ENCODE data around the gene SLX4.
"Not testable (repeated sequence)": the region's sequence is repeated elsewhere in the genome, so short reads cannot be mapped to it uniquely, and the experiment has no call there.

SLX4 gene

DNA sequence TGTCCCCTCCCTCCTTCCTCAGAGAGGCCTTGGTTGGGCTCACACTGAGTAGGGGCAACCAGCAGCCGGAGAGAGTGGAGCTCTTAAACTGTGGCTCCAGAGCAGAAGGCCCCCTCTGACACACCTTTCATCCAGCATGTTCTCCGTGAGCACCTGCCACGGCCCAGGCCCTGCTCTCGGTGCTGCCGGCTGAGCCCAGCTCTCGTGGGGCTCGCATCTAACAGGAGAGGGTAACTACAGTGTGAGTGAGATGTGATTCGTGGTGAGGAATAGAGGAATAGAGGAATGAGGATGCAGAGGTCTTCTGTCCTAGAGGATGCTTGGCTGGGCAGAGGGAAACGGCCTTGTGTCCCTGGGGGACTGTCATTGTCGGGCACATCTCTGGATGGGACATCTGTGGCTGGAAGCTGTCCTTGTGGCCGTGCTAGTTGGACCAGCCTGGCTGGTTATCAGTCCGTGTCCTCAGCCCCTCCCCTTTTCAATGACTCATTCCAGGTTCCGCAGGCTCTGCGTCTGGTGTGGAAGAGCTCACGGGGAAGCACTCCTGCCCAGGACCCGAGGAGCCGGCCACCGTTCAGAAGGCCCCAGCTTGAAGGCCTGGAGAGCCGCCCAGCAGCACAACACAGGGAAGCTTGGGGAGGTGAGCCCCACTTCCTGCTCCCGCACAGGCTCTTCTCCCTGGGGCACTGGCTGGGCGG is 31.1 kb upstream of the SLX4 start:
- no peak for DNase-seq (ENCODE audit: low read depth)

DNA sequence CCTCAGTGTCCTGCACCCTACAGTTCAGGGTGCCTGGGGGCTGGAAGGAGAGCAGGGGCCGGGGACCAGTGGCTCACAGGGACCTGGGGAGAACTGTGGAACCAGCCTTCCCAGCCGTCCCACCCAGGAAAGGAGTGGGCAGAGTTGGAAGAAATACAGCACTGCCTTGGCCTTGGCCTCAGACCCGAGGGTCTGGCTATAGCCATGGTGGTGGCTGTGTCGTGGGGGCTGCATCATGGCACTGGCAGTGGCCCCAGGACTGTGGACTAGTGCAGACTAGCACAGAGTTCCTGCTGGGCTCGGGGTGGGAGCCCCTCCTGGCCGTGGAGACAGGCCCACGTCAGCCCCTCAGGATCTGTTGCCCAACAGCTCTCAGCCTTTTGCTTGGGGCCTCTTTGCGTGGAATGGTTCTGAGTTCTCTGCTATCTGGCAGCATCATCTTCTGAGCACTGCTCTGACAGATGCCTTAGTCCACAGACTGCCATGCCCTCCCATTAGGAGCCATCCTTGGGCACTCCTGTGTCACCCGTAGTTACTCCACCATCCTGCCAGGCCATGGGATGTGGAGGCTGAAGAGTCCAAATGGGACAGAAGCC is 30.5 kb upstream of the SLX4 start:
- no peak for DNase-seq (ENCODE audit: low read depth)

DNA sequence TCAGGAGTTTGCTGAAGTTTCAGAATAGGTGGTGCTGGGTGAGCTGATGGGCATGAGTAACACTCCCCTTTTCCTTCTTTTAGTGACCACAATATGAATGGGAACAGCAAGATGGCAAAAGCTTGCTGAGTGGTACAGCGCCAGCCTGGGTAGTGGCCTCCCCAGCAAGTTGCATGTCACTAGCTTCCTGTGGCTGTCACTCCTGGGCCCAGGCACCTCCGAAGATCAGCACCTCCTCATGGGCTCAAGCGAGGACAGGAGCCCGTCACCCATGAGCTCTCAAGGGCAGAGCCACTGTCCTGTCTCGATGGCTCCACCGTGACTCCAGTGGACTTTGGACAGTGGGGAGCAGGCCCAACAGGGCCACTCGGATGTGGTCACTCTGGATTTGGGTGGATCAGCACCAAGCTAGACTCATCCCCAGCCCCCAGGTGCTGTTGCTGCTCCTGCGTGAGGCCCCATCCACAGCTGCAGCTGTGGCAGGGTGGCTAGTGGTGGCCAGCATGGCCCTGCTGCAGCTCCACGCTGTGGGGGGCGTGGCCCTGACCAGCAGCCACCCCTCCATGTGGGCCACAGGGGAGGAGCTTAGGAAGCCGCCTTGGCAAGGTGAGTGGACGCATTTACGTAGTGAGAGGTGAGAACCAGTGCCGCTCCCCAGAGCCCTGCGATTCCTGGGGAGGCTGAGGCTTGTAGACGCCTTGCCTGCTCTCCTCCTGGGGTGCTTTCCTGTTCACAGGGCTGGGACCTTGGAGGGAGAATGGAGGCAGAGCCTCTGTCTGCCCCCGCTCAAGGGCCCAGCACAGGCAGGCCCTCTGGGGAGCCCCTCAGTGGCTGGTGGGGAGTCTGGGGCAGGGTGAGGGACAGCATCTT is 29.5 kb upstream of the SLX4 start:
- DNase-seq (ENCODE audit: low read depth): no peak

DNA sequence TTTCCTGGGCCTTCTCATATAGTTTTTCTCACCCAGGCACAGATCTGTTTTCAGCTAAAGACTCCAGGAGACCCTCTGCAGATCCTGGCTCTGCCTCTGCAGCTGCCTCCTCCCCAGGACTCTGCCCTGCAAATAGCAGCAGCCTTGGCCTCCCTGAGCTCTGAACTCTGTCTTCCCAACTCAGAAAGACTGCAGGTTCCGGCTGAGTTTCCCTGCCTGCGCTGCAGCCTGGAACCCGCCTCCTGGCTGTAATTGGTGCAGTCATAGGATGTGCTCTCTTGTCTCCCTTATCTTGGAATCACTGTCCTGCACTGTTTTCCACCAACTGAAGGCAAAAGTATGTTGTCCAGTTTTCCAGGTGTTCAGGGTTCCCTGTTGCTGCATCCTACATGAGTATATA is 28.8 kb upstream of the SLX4 start:
- no peak for DNase-seq (ENCODE audit: low read depth)

- no peak for DNase-seq (ENCODE audit: low read depth)
Observed at GRCh38 chr16:3638916-3639644, 27.7 kb upstream of the SLX4 start.

DNA sequence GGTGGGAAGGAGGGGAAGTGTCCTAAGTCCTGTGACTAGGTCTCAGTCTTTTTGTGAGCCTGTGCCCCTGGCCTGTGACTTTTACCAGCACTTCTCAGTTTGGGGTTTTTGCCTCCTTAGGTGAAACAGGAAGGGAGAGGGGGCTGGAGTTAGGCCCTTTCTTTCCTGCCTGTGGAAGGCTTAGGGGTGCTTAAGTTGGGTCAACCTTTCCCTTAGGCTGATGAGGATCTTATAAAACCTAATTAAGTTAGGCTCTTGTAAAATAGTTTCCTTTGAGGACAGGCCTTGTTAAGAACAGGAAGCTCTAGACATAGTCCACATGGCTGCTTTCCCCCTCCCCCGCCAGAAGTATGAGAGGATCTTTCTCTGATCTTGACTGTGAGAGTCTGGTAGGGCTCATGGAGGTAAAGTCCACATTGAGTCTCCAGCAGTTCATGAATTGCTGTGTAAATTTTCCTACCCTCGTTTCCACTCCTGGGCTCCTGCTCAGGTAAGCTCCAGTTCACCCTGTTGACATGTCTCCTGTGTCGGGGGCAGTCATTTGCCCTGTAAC is 26.0 kb upstream of the SLX4 start:
- DNase-seq (ENCODE audit: low read depth): no peak

DNA sequence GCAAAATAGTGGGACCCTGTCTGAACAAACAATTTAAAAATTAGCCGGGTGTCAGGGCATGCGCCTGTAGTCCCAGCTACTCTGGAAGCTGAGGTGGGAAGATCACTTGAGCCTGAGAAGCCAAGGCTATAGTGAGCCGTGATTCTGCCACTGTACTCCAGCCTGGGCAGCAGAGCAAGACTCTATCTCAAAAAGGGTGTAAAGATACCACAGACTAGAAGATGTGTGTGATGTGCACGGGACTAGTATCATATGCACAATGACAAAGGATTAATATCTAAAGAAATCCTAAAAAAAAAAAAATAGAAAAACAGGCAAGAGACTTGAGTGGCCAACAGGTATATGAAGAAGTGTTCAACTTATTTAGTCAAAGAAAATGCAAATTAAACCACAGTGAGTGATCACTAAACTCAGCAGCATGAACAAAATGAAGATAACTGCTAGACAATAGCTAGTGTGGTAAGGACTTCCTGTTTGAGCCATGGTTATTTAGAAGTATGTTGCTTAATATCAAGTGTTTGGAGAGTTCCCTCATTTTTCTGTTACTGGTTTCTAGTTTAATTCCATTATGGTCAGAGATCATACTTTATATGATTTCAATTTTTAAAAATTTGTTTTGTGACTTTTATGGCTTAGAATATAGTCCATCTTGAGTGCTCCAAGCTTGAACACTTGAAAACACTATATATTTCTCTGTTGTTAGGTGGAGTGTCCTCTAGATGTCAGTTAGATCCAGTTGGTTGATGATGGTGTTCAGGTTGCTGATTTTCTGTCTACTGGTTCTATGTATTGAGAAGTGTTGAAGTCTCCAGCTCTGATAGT is 14.7 kb upstream of the SLX4 start:
- DNase-seq (ENCODE audit: low read depth): no peak

- DNase-seq (ENCODE audit: low read depth): no peak
Observed at GRCh38 chr16:3625331-3625730, 13.9 kb upstream of the SLX4 start.

GRCh38 chr16:3623642-3624041 is 12.2 kb upstream of the SLX4 start:
- DNase-seq (ENCODE audit: low read depth): no peak

DNA sequence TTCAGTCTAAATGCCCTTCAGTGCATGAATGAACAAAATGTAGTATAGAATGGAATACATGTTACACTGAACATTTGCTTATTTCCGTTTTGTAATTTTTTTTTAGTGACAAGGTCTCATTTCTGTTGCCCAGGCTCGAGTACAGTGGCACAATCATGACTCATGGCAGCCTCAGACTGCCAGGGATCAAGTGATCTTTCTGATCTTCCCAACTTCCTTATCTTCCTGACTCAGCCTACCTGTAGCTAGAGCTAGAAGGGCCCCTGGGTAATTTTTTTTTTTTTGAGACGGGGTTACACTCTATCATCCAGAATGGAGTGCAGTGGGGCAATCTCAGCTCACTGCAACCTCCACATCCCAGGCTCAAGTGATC is 7.3 kb upstream of the SLX4 start:
- DNase-seq (ENCODE audit: low read depth): no peak

DNA sequence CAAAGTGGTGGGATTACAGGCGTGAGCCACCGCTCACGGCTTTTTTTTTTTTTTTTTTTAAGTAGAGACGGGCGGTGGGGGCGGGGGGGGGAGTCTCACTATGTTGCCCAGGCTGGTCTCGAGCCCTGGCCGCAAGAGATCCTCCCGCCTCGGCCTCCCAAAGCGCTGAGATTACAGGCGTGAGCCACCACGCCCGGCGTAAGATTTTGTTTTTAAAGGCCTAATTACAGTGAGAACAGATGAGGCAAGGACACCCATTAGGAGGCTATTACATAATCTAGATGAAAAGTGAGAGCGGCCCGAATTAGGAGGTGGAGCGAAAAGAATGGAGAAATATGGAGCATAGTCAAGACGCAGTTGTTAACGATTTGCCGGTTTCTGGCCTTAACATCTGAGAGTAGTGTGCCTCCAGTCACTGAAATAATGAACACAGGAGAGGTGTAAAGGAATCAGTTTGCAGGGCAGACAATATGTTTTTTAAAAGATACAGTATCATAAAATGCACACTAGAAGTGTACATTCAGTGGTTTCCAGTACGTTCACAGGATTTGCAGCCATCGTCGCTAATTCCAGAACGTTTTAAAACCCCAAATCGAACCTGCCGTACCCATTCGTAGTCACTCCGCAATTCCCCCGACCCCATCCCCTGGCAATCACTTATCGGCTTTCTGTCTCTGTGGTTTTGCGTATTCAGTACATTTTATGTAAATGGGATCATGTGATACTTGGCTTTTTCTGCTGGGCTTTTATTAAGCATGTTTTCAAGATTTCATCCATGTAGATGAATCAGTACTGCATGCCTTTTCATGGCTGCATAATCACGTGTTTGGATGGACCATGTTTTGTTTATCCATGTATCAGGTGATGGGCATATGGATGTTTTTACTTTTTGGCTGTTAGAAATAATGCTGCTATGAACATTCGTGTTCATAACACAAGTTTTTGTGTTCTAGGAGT is 1.4 kb upstream of the SLX4 start:
- no peak for DNase-seq (ENCODE audit: low read depth)

GRCh38 chr16:3610698-3611145 is 684 bp downstream of the SLX4 start:
- no peak for DNase-seq (ENCODE audit: low read depth)

- no peak for DNase-seq (ENCODE audit: low read depth)
Observed at GRCh38 chr16:3609895-3610697, 1.3 kb downstream of the SLX4 start.

GRCh38 chr16:3608976-3609375 is 2.4 kb downstream of the SLX4 start:
- not testable (repeated sequence) for DNase-seq (ENCODE audit: low read depth)

GRCh38 chr16:3608069-3608468 is 3.3 kb downstream of the SLX4 start:
- no peak for DNase-seq (ENCODE audit: low read depth)

DNA sequence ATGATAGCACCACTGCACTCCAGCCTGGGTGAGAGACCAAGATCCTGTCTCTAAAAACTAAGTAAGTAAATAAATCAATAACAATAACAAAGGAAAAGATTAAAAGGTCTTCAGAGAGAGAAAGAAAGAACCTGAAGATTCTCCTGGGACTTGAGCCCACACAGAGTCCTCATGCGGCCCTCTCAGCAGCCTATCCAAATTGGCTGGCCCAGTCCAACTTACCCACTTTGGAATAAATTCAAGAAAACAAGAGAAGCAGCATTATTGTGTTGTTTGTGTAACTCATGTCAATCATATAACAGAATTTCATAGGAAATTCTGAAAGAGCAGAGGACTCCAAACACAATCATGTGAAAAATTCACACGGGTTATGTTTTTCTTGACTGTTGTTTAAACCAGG is 3.8 kb downstream of the SLX4 start:
- no peak for DNase-seq (ENCODE audit: low read depth)

DNA sequence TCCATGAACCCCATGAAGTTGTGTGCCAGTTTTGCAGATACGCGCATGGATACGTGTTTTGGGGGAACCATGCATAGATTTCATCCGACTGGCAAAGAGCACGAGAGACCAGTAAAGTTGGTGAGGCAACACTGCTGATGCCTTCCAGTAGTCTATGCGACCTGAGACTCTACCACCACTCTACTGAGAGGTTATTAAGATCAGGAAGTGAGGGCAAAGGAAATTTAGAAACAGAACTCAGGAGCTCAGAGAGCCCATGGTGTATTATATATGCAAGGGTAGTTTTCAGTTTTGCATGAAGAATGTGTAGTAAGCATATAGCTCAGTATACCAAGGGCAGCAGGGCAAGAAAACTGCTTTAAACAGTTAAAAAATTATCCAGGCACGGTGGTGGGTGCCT is 4.2 kb downstream of the SLX4 start:
- no peak for DNase-seq (ENCODE audit: low read depth)

DNA sequence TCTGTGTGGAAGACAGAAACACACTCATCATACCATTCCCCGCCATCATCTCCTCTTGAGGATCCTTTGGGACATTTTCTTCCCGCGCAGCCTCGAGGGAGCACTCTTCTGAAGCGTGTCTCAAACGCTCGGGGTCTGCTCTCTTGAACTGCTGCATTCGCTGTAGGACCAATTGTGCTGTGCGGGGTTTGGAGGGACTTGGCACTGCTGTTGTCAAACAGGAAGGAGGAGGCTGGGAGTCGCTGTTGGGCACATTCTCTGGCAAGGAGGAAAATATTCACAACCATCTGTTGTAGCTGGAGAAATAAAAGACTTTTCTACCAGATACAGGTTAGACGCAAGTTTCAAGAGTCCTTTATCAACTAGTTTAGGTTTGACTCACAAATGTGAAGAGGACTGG is 5.0 kb downstream of the SLX4 start:
- DNase-seq (ENCODE audit: low read depth): no peak

DNA sequence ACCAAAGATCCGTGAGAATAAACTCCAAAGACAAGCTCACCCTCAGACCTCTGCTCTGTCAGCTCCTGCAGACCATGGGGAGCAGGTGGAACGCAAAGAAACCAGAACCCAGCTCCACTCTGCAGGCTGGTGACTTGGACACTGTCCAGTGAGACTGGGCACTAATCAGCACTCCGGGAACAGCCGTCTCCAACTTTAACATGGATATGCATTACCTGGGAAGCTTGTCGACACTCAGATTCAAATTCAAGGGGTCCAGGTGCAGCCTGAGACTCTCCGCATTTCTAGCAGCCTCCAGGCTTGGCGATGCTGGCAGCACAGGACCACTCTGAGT is 9.1 kb downstream of the SLX4 start:
- no peak for DNase-seq (ENCODE audit: low read depth)
